Gastroesophageal sphincter (tissue), 4 donors: Measurements from ENCODE around the gene TNFRSF4. TPM values are rescaled to one million over a fixed set of nuclear protein-coding genes. Genes with fewer than 3 reads are reported as not detected.
A peak's percentile ranks its signal among the peaks of the same experiment; 100 is the strongest.

ENCODE experiments used
- ATAC-seq: fragments of 150-250 bp; one replicate; pipeline ENCODE4 v1.9.1; 2016; ENCODE audit warnings: mild to moderate bottlenecking, moderate library complexity
- H3K27ac ChIP-seq, 4 donors: fragments of 200-600 bp; sonication (generic) in 3 of 4; 1 replicate in 3 of 4; 2 replicates in 1 of 4; pipeline ENCODE4 v1.5.1; 2016 to 2019
- H3K27me3 ChIP-seq: fragments of 200-600 bp; sonication (generic); one replicate; pipeline ENCODE4 v1.5.1; 2019
- H3K36me3 ChIP-seq, 2 donors: fragments of 200-600 bp; sonication (generic); one replicate each; pipeline ENCODE4 v1.5.1; 2019; ENCODE audit warnings: control low read depth in 1 of 2
- H3K4me1 ChIP-seq, 3 donors: fragments of 200-600 bp; sonication (generic); 1 replicate in 2 of 3; 2 replicates in 1 of 3; pipeline ENCODE4 v1.5.1; 2016 to 2019; ENCODE audit warnings: control low read depth in 2 of 3
- H3K4me3 ChIP-seq, 2 donors: fragments of 200-600 bp; sonication (generic); one replicate each; pipeline ENCODE4 v1.5.1; 2019; ENCODE audit warnings: mild to moderate bottlenecking in 1 of 2, moderate library complexity in 1 of 2
- H3K9me3 ChIP-seq, 3 donors: fragments of 200-600 bp; sonication (generic); one replicate each; pipeline ENCODE4 v1.5.1; 2017 to 2019; ENCODE audit warnings: control low read depth in 2 of 3
- CTCF ChIP-seq, 4 experiments: fragments of 200-600 bp in 2 of 4; fragments of 450-650 bp in 2 of 4; sonication (generic) in 1 of 4; IDR thresholded peaks; one replicate each; pipeline ENCODE4 v1.5.1; 2017 to 2019; ENCODE audit warnings: antibody characterized with exemption in 4 of 4, mild to moderate bottlenecking in 2 of 4, moderate library complexity in 2 of 4
- EP300 ChIP-seq: sonication (generic); formaldehyde crosslinking; IDR thresholded peaks from one replicate; pipeline ENCODE4 v1.6.1; 2017; ENCODE audit warnings: antibody characterized with exemption, mild to moderate bottlenecking
- POLR2A ChIP-seq, 2 donors: fragments of 450-650 bp; IDR thresholded peaks; one replicate each; pipeline ENCODE4 v1.6.1; 2017; ENCODE audit warnings: antibody characterized with exemption in 2 of 2, mild to moderate bottlenecking in 2 of 2, moderate library complexity in 1 of 2
- POLR2AphosphoS5 ChIP-seq: sonication (generic); formaldehyde crosslinking; IDR thresholded peaks from one replicate; pipeline ENCODE4 v1.6.1; 2017; ENCODE audit warnings: antibody characterized with exemption
- WGBS, 2 donors: methylation state at CpG; one replicate each; pipeline ENCODE4 v1.1.5; 2018; ENCODE audit warnings: low coverage in 1 of 2; 5-methylcytosine and 5-hydroxymethylcytosine counted together
- total RNA-seq, 4 donors: library from RNA; depleted of rRNA; stranded (reverse); fragments of >200 nt; gene quantifications; one replicate each; pipeline ENCODE4 v1.1.0, GENCODE V29; 2016

TNFRSF4 gene
- total RNA-seq, 4 donors from 2014 or later, result 0.93 to 1.6 (median 1.3) TPM

- H3K4me1 ChIP-seq, result peaks cover 0 to 12% (median 0%) of the 10 kb centered on the region in 3 donors
- no peak for TF ChIP-seq POLR2AphosphoS5
- no peak for TF ChIP-seq POLR2A (IDR thresholded peaks at IDR 0.05)
- no peak for TF ChIP-seq CTCF (IDR thresholded peaks at IDR 0.05)
- no peak for TF ChIP-seq EP300
- H3K9me3 ChIP-seq, result peaks cover 0 to 6% (median 0%) of the 10 kb centered on the region in 3 donors
- peaks cover 56% of the 10 kb centered on the region for H3K27me3 ChIP-seq
- H3K36me3 ChIP-seq, result no peaks in the 10 kb centered on the region
- 71% methylated on average over 3 of the region's 31 CpGs; no CpG with 5 or more reads in 1 of the 2 donors for WGBS, 2 donors
- ATAC-seq, result no peak
- peak overlapping the region in 1 of 4 donors; percentile 56 for H3K27ac ChIP-seq
- peak overlapping the region in 1 of 2 donors; percentile 58 for H3K4me3 ChIP-seq
These were observed 13.7 kb downstream of the TNFRSF4 start for GRCh38 chr1:1199961-1200875.

GRCh38 chr1:1199141-1199960, 14.6 kb downstream of the TNFRSF4 start:
- peaks cover 48% of the 10 kb centered on the region for H3K27me3 ChIP-seq
- peaks cover 0 to 12% (median 0%) of the 10 kb centered on the region in 3 donors for H3K4me1 ChIP-seq
- peaks cover 0 to 15% (median 0%) of the 10 kb centered on the region in 3 donors for H3K9me3 ChIP-seq
- no peak overlapping the region for H3K4me3 ChIP-seq
- H3K36me3 ChIP-seq, result no peaks in the 10 kb centered on the region
- WGBS, 2 donors, result no CpG with 5 or more reads among the region's 22 CpGs
- no peak for ATAC-seq
- no peak overlapping the region for H3K27ac ChIP-seq
- TF ChIP-seq EP300 (no peak), POLR2A (IDR thresholded peaks at IDR 0.05) (no peak), POLR2AphosphoS5 (no peak), CTCF (IDR thresholded peaks at IDR 0.05) (no peak)

- peaks cover 0 to 12% (median 0%) of the 10 kb centered on the region in 3 donors for H3K4me1 ChIP-seq
- H3K36me3 ChIP-seq, result no peaks in the 10 kb centered on the region
- peaks cover 0 to 21% (median 0%) of the 10 kb centered on the region in 3 donors for H3K9me3 ChIP-seq
- TF ChIP-seq CTCF (IDR thresholded peaks at IDR 0.05) (no peak), POLR2AphosphoS5 (no peak), POLR2A (IDR thresholded peaks at IDR 0.05) (no peak), EP300 (no peak)
- no CpG with 5 or more reads among the region's 23 CpGs for WGBS, 2 donors
- no peak overlapping the region for H3K27ac ChIP-seq
- no peak overlapping the region for H3K4me3 ChIP-seq
- peaks cover 40% of the 10 kb centered on the region for H3K27me3 ChIP-seq
- ATAC-seq, result no peak
These were observed 15.4 kb downstream of the TNFRSF4 start for GRCh38 chr1:1198423-1199140.

GRCh38 chr1:1197551-1198422, 16.2 kb downstream of the TNFRSF4 start:
- ATAC-seq, result peak; percentile 13
- no CpG with 5 or more reads among the region's 48 CpGs for WGBS, 2 donors
- H3K27ac ChIP-seq, result no peak overlapping the region

More at GRCh38 chr1:1197551-1198422, 16.2 kb downstream of the TNFRSF4 start:
- no peak for TF ChIP-seq POLR2AphosphoS5
- no peak for TF ChIP-seq EP300
- no peak for TF ChIP-seq POLR2A (IDR thresholded peaks at IDR 0.05)
- no peak for TF ChIP-seq CTCF (IDR thresholded peaks at IDR 0.05)
- H3K4me1 ChIP-seq, result peaks cover 0 to 12% (median 0%) of the 10 kb centered on the region in 3 donors
- peaks cover 32% of the 10 kb centered on the region for H3K27me3 ChIP-seq
- H3K36me3 ChIP-seq, result no peaks in the 10 kb centered on the region
- H3K4me3 ChIP-seq, result no peak overlapping the region
- peaks cover 0 to 21% (median 0%) of the 10 kb centered on the region in 3 donors for H3K9me3 ChIP-seq
